GM19463 (cell line): Measurements from ENCODE around the gene CUL7.

Experiments used
- ATAC-seq: cut with Tn5 transposase; IDR thresholded peaks from one replicate; pipeline ENCODE4 v1.9.1; 2021; ENCODE audit warnings: mild to moderate bottlenecking, moderate library complexity; ENCODE audit not compliant: unreplicated experiment

CUL7 gene

DNA sequence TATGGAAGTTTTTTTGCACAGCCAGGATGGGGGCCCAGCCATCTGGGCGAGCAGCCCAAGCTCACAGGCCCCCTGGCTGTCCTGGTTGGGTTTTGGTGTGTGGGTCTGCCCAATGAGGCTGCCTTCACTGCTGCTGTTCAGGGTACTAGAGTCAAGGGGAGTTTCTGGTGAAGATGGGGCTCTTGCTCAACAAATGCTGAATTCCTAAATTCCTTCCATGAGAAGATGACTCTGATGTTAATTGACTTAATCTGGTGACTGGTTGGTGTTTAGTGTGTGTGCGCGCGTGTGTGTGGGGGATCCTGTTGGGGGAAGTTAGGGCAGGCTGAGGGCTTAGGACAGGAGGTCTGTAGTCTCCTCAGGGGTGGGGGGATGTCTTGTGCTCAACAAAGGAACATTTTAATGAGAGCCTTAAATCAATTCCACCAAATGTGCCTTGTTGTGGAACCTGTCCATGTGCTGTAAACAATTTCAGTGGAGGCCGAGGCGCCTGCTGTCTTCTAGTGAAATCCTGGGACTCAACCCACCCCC, 24.4 kb upstream of the CUL7 start:
- no peak for ATAC-seq

DNA sequence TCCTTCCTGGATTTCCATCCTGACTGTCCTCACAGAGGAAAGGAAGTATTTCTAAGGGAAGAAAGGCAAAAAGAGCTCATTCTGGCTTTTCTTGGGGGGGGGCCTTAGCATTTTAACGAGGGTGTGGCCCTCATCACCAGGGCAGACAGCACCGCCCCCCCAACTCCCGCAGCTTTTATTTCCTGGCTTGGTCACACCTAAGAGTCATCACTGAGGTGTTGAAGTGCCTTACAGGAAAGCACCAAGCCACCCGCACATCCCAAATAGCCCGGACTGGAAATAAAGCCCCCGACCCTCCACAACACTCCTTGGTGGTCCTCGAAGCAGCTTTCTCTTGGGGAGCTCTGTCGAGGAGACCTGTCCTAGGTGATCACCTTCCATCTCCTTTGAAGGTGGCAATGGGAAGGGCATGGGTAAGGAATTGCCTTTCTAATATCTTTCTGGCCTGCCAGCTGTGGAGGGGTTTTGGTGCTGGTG, 23.7 kb upstream of the CUL7 start:
- ATAC-seq = no peak

DNA sequence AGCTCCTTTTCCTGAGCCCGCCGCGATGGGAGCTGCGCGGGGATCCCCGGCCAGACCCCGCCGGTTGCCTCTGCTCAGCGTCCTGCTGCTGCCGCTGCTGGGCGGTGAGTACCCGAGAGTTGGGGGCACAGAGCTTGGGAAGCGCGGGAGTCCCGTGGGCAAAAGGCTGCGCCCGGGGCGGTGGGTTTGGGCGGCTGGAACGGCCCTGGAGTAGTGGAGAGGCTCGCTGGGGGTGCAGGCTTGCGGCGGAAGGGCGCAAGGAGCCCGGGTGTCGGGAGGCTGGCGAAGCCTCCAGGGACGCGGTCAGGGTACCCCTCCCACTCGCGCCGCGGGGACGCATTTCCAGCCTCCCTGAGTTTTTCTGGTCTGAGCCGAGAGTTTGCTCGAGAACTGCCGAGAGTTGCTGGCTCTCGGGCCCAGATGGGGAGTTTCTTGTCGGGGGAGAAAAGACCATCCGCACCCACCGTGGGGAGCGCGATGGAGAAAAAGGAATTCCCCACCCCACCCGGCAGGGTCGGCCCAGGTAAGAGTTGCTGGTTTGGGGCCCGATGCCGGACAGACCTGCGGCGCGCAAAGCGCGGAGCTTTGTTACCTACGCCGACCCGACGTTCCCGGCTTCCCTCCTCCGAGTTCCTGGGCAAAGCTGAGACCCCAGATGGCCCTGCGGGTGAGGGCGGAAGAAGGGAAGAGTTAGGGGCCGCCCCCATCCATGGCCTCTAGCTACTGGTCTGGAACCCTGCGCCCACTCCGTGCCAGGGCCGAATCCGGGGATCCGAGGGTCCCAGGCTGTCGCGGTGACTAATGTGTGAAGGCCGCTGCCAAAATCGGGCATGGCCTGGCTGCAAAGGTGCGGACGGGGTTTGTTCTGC, 23.0 kb upstream of the CUL7 start:
- ATAC-seq = no peak

DNA sequence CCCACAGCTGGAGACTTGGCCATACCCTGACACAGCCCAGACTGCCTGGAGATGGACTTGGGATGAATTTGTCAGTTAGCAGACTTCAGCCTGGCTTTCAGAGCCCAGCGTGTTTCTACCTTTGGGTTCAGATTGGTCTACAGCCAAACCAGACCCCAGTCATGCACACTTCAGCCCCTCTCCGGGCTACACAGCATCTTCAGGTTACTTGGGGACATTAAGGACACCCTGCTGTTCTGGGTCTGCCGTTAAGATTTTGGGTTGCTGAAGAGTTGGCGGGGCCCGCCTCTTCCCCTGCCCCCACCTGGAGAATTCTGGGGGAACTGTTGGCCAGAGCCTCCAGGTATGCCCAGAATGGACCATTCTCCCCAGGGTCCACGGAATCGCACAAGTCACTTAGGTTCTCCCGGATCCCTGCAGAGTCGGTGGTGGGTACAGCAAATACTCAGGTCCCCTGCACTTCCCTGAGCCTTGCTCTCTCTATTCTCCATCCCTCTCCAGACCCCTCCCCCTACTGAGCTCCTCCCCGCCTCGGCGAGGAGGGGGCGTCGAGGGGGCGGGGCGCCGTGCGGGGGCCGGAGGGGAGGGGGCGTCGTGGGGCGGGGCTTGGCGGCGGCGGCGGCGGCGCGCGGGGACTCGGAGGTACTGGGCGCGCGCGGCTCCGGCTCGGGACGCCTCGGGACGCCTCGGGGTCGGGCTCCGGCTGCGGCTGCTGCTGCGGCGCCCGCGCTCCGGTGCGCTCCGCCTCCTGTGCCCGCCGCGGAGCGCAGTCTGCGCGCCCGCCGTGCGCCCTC, 22.2 kb upstream of the CUL7 start, which contains the start of gene PTK7:
TSS of gene PTK7 (plus strand) at position 645 of the 794 bp plus-strand sequence. CDS start 175 bp downstream, outside the sequence.
- ATAC-seq = no peak

DNA sequence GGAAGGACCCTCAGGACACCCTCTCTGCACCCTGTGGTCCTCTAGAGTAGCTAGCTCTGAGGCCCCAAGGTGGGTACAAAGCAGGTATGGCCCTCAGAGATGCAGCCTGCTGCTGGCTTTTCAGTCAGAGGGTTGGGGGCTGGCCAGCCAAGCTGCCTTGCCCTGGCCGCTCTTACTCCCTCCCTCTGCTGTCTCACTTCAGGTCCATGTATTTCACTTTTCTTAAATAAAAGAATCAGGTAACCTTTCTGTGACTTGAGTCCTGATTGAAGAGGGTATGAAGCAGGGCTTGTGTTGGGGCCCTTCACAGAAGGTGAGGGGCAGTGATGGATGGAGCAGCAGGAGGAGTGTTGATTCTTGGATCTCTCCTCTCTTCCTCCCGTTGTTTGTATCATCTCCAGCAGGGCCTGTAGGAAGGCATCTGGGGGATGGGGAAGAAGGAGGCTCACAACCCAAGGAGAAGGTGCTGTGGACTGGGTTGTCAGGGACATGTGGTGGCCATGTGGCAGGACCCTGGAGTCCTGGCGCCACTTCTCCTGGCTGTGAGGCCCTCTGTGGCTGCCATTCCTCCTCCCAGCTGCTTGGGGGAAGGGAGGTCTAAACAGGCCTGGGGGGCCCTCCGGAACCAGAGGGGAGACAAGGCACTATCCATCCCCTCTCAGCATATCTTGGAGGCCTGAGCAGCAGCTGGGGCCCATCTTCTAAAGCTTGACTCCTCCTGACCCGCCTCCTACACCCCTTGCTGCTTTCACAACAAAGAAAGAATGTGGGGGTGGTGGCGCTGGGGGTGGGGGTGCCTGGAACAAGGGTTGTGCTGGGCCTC, 21.4 kb upstream of the CUL7 start:
- no peak for ATAC-seq

DNA sequence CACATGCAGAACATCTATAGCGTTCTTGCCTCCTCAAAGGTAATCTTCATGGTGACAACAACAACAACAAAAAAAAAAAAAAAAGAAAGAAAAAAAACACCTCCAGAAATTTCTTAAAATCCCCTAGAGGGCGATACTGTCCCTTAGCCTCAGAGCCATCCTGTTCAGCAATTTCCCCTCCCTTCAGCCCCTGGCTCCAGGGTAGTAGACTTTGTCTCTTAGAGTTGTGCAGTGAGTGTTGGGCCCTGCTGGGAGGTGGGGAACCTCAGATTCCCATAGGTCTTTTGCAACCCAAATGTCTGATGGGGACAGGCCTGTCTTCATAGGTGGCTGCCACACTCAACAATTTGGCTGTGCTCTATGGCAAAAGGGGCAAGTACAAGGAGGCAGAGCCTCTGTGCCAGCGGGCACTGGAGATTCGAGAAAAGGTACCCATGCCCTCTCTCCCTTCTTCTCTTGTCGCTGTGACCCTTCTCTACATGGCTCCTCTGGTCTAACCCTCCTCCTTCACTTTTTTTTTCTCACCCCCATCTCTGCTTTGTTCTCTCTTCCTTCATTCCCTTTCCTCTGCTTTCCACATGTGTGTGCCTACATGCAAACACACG, 16.5 kb upstream of the CUL7 start:
- ATAC-seq = no peak

DNA sequence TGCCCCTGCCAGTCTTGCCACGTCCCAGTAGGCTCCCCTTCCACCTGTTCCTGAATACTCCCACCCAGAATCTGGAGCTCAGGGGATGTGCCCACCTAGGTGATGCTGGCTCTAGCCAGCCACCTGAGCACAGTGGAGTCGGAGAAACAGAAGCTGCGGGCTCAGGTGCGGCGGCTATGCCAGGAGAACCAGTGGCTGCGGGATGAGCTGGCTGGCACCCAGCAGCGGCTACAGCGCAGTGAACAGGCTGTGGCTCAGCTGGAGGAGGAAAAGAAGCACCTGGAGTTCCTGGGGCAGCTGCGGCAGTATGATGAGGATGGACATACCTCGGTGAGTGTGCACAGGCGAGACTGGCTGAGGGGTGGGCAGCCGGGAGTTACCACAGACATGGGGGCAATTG, 9.2 kb upstream of the CUL7 start:
- no peak for ATAC-seq

DNA sequence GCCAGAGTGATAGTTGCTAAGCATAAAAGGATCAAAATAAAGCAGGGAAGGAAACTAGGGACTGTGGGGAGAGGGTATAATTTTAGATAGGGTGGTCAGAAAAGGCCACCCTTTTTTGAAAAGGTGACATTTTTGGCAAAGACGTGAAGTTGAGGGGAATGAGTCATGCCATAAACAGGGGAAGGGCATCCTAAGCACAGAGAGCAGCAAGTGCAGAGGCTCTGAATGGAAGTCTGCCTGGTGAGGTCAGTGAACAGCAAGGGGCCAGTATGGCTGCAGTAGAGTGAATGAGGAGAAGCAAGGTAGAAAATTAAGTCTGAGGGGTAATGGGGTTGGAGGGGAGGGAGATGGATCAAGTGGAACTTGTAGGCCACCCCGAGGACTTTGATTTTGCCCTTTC, 8.2 kb upstream of the CUL7 start:
- ATAC-seq = no peak

DNA sequence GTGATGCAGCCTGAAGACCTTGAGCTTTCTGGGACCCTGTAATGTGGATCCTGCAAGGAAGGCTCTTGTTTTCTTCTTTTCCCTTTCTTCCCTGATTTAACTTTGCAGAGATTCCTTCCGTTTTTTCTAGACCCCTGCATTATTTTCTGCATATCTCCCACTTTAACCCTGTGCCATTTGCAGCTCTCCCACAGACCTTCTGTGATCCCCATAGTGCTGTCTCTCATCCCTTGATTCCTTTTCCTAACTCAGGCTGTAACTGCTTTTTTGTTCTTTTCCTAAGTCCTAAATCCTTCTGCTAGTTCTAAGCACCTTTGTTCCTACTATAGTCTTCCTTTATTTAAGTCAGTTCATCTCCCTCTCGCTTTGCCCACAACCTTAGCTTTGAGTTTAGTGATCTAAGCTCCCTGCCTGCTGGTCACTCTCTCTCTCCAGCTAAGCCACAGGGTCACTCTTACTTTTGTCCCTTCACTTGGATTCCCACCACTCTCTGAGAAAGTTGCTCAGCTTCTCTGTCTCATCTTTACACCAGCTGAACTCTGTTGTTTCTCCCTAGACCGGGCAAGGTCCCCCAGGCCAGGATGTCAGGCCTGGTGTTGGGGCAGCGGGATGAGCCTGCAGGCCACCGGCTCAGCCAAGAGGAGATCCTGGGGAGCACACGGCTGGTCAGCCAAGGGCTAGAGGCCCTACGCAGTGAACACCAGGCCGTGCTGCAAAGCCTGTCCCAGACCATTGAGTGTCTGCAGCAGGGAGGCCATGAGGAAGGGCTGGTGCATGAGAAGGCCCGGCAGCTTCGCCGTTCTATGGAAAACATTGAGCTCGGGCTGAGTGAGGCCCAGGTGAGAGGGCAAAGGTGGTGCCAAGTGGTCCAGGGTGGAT, 7.3 kb upstream of the CUL7 start:
- no peak for ATAC-seq

DNA sequence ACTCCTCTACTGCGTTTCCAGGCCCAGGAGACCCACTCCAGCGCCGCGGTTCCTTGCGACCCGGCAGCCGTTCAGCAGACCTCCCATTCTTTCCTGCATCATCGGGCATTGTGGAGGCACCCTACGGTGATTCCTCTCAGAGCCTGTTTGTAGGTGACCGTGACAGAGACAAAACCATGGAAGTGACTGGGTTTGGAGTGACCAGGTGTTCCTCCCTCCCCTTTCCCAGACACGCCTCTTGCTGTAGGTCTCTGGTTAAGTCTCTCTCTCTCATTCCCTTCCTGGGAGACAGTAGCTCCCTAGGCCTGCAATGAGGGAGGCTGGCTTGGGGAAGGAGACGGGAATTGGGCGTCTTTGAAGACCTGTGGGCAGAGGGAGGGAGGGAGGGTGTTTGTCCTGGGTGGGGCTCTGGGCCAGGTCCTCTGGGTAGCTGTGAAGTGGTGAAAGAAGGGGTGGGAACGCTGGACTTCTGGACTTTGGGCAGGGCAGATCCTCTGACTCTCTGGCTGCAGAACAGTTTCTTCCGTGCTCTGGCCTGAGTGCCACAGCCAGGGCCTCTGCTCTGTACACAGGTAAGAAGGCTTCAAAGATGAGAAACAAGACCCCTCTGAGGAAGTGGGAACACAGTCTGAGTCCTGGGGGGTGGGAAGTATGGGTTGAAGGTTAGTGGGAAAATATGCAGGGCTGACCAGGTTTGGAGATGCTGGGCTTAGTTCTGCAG, 6.5 kb upstream of the CUL7 start:
- no peak for ATAC-seq

DNA sequence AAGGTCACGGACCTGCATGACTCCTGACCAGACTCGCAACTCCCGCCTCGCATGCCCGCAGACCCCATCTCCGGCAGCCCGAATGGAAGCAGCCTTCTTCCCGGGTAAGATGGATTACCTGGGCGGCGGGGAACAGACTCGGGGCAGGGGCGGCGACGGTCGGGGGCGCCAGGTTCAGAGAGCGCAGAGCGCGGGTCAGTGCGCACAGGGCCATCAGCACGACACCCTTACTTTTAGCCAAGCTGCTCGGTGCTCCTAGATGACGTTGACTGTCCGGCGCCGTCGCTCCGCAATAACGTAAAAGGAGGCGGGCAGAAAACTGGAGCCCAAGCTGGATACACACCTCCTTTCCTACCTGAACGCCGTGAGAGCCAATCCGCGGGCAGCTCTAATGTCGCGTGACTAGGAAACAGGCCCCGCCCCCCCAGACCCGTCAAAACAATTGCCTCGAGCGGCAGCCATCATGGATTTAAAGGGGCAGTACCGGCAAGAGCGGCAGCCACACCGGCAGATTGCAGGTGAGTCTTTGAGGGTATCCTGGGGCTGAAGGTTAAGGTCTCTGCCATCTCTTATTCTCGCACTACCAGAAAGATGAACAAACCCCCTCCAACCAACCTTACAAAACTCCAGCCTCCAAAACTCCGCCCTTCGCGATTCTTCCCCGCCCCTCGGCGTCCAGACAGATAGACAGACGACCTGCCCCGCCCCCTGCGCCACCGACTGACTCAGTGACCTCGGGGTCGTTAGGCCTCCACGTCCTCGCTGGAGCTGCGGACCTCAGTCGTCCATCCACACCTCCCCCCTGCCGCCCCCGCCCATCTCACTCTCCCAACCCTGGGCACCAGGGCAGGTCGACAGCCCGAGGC, 5.8 kb upstream of the CUL7 start, which contains the start of the genes KLC4 and MRPL2:
TSS of gene KLC4 (plus strand) at position 464 of the 866 bp plus-strand sequence. CDS start 1,705 bp downstream, outside the sequence.
TSS of gene MRPL2 (minus strand) at position 267 of the 866 bp plus-strand sequence. CDS start at position 214, 53 bp downstream.
- ATAC-seq = peak; percentile 96

DNA sequence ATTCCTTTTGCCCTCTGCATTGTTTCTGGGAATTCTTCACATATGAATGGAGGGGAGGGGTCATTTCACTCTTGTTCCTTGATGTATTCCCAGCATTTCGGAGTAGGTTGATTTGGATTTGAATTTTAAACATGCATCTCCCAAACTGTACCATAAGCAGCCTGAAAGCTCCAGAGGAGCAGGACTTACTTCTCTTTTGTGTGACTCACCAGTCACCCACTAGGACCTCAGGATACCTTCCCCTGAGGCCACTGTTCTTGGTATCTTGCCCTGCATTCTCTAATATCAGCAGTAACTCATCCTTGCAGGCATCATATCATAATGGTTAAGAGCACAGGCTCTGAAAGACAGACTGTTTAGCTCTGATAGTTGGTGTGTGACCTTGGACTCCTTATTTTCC, 4.9 kb upstream of the CUL7 start:
- no peak for ATAC-seq

DNA sequence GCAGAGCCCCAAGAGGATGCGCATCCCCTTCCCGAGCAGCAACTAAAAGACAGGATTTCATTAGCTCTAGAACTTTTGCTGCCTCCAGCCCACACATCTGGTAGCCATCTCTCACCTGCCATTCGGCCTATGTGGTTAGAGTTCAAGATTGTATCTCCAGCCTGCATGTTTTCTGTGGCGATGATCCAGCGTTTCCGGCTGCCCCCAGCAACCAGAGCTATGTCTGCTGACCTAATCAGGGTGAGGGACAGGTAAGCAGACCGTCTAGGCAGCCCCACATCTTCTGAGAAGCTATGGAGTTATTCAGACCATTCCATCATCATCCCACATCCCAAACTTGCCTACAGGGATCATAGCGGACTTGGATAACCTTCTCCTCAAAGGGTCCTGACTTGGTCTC, 2.3 kb upstream of the CUL7 start:
- ATAC-seq = no peak

DNA sequence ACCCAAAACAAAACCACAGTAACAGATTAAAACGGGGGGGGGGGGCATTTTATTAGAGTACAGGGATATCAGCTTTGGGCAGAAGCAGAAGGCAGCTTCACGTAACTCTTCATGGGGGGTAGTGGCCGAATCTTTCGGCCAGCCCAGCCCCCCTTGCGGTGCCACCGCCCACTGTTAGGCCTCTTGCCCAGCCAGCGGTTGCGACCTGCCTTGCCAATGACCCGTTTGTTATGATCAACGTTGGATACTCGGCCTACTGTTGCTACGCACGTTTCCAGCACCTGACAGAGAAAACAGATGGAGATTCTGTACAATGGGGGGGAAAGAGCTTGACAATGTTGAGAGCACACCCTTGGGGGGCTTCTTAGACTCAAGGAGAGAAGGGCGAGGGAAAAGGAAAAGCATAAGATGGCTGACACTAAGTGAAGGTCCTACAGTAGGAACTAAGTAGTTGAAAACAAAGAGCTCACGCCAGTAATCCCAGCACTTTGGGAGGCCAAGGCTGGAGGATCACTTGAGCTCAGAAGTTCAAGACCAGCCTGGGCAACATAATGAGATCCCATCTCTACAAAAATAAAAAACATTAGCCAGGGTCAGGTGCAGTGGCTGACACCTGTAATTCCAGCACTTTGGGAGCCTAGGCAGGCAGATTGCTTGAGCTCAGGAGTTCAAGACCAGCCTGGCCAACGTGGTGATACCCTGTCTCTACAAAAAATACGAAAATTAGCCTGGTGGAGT, 724 bp upstream of the CUL7 start:
- ATAC-seq = no peak

DNA sequence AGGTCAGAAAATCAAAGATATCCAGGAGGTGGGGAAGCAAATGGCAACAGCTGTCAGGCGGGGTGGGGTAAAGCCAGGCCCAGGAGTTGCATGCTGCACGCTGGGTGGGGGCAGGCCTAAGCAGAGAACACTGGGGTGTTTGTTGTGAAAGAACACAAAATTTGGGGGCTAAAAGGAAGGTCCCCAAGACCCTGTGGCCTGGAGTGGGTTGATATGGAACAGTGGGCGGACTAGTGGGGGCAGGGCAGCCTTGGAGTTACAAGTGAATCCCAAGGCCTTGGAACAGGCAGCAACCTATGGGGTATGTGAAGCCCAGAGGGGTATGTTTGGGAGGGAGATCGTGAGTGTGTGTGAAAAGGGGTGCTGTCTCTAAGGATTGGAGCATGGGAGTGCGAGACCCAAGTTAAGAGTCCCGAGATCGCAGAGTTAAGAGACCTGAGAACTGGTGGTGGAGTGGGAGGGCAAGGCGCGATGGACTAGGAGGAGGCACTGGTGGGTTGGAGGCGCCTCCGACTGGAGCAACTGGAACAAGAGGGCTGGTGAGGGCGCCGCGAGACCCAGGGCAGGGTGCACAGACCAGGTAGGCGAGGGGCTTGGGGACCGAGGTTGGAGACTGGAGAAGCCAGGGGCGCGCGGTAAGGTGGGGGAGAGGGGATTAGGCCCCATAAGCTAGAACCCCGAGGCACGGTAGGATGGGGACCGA, 658 bp downstream of the CUL7 start:
- peak; percentile 20 for ATAC-seq

DNA sequence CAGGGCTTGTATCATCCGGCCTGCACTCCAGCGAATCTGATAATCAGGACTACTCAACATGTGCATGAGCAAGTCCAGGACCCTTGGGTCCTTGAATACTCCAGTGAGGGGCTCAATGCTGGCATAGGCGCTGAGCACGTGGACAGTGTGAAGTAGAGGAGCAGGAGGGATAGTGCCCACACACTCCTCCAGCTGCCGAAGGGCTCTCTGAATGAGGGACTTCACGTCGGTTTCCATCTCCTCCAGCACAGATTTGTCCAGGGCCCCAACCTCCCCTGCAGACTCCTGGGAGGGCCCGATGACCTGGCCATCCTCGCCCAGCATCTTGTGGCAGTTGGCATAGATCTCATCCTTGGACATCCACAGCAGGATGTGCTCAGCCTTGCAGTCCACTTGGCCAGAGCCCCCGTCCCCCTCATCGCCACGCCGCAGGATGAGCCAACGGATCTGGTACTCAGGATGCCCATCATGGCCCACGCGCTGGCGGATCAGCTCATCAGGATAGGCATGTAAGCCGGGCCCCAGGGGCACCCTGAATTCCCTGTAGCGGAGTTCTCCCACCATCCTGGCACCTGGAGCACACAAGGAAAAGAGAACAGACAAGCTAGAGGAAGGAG, 1.3 kb downstream of the CUL7 start:
- no peak for ATAC-seq
